Fibroblast of lung (primary cell): ENCODE data around the gene RNF113B. TPM values are rescaled to one million over a fixed set of nuclear protein-coding genes. Genes with fewer than 3 reads are reported as not detected.

Experiments
- DNase-seq, 2 donors: peaks; one replicate each; pipeline versions ENCODE4 v3.0.0 to v3.0.0-alpha.2; 2010; ENCODE audit warnings: low read depth in 2 of 2
- H2AFZ ChIP-seq: 2 replicates; pipeline ENCODE4 v1.5.1; 2012; ENCODE audit warnings: low read length, control low read depth, inconsistent platforms
- H3K27ac ChIP-seq: 2 replicates; pipeline ENCODE4 v1.5.1; 2011; ENCODE audit warnings: low read length, control low read depth; ENCODE audit not compliant: insufficient read depth
- H3K27me3 ChIP-seq: 2 replicates; pipeline ENCODE4 v1.5.1; 2011; ENCODE audit warnings: mild to moderate bottlenecking, low read length; ENCODE audit not compliant: control insufficient read depth, insufficient read depth
- H3K36me3 ChIP-seq: 2 replicates; pipeline ENCODE4 v1.5.1; 2011; ENCODE audit warnings: low read length; ENCODE audit not compliant: control insufficient read depth, insufficient read depth
- H3K4me1 ChIP-seq: 2 replicates; pipeline ENCODE4 v1.5.1; 2011; ENCODE audit warnings: low read length; ENCODE audit not compliant: control insufficient read depth, insufficient read depth; ENCODE audit errors: extremely low read depth
- H3K4me2 ChIP-seq: 2 replicates; pipeline ENCODE4 v1.5.1; 2011; ENCODE audit warnings: low read length, control low read depth; ENCODE audit not compliant: insufficient read depth; ENCODE audit errors: extremely low read depth
- H3K4me3 ChIP-seq, 4 experiments: fragments of 200-600 bp in 1 of 4; sonication (generic) in 1 of 4; replicated peaks in 1 of 4; 2 replicates each; pipeline ENCODE4 v1.5.1; 2011 to 2016; ENCODE audit warnings: low read length in 4 of 4, low read depth in 3 of 4, mild to moderate bottlenecking in 3 of 4, control low read depth in 2 of 4, inconsistent platforms in 1 of 4, mixed read lengths in 1 of 4; ENCODE audit not compliant: insufficient read depth in 1 of 4; ENCODE audit errors: control extremely low read depth in 1 of 4
- H3K79me2 ChIP-seq: 2 replicates; pipeline ENCODE4 v1.5.1; 2012; ENCODE audit warnings: mild to moderate bottlenecking, low read length, inconsistent platforms; ENCODE audit not compliant: control insufficient read depth, insufficient read depth
- H3K9ac ChIP-seq: 2 replicates; pipeline ENCODE4 v1.5.1; 2011; ENCODE audit warnings: mild to moderate bottlenecking, low read length, control low read depth; ENCODE audit not compliant: insufficient read depth
- H3K9me3 ChIP-seq: 2 replicates; pipeline ENCODE4 v1.5.1; 2012; ENCODE audit warnings: low read depth, low read length; ENCODE audit not compliant: control insufficient read depth, insufficient read depth
- H4K20me1 ChIP-seq: 2 replicates; pipeline ENCODE4 v1.5.1; 2011; ENCODE audit warnings: low read length; ENCODE audit not compliant: control insufficient read depth, insufficient read depth; ENCODE audit errors: extremely low read depth
- CTCF ChIP-seq, 2 donors: IDR thresholded peaks in 1 of 2; conservative IDR thresholded peaks in 1 of 2; 1 replicate in 1 of 2; 2 replicates in 1 of 2; pipeline ENCODE4 v1.5.1; 2011 to 2012; ENCODE audit warnings: low read length in 2 of 2, control low read depth in 1 of 2, inconsistent platforms in 1 of 2, low read depth in 1 of 2, mild to moderate bottlenecking in 1 of 2
- EZH2 ChIP-seq: IDR thresholded peaks from 2 replicates; pipeline ENCODE4 v1.5.1; 2012; ENCODE audit warnings: low read length, control low read depth, mild to moderate bottlenecking; ENCODE audit errors: missing control alignments
- polyA plus RNA-seq, 2 donors: library from polyadenylated mRNA; depleted of rRNA in 1 of 2; stranded (reverse) in 1 of 2; unstranded in 1 of 2; fragments of >200 nt; gene quantifications; 2 replicates each; pipeline ENCODE4 v1.2.1, GENCODE V29; 2011 to 2012; ENCODE audit warnings: missing spikeins in 1 of 2
- total RNA-seq: library from RNA; depleted of rRNA; stranded (reverse); fragments of >200 nt; gene quantifications from 2 replicates; pipeline ENCODE4 v1.2.1, GENCODE V29; 2014

The RNF113B gene
- total and polyA plus RNA-seq, 2 donors (not counting 1 experiment from before 2014, with no cell fraction given), result not detected

DNA sequence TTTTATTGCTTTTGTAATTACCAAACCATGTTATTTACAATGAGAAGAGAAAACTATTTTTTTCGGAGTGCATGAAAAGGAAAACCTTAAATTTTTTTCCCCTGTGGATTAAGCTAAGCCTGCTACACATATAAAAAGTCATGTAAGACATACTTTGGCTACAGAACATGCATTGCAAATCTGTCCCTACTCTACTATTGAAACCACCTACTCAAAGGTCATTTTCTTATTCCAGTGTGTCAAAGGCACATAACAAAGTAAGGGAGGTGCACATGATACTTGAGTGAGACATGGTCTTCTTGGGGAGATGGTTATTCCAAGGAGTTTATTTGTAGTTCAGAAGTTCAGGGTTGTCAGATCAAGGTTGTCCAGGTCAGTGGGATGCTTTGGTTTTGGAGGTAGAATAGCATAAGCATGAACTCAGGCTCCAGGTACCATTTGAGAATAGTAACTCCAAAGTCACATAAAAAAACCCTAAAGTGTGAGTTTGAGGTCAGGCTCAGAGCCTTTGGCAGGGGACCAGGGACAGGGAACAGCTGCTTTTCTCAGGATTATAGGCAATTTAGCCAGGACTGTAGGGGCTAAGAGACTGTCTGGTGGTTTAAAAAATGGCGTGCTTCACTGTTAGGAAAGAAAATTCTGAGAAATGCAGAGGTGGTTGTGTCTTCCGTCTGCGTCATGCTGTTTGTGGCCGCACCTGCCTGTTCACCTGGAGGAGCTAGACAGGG lies 18.7 kb downstream of the RNF113B start:
- peak in 1 of 2 donors; percentile 36 for DNase-seq
- Histone ChIP-seq H3K9ac (no peak overlapping the region), H3K27me3 (no peaks in the 10 kb centered on the region), H3K79me2 (peaks cover 85% of the 10 kb centered on the region), H3K9me3 (no peaks in the 10 kb centered on the region), H3K4me1 (peaks cover 14% of the 10 kb centered on the region), H3K36me3 (no peaks in the 10 kb centered on the region), H4K20me1 (no peaks in the 10 kb centered on the region), H3K4me2 (no peak overlapping the region), H2AFZ (no peak overlapping the region), H3K4me3 (no peak overlapping the region), H3K27ac (no peak overlapping the region)
- TF ChIP-seq EZH2, result no peak
- no peak for TF ChIP-seq CTCF (conservative IDR thresholded peaks at IDR 0.05 in 1 of 2, IDR thresholded peaks at IDR 0.05 in 1 of 2; ENCODE audit: low read depth in 1 of 2, low read length in 2 of 2)

DNA sequence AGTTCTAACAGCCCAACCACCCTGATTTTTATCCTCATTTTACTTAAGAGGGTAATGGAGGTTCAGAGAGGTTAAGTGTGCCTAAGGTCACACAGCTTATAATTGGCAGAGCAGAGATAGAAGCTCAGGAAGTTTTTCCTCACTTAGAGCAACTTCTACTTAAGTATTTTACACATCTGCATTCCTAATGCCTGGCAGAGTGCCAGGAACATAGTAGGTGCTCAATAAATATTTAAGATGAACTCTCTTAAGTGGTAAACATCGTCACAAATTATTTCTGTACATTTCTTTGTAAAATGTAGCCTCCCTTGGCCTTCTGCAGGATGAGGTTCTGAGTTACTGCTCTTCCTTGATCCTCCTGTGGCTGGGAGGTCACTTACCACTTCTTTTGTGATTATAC lies 19.5 kb downstream of the RNF113B start:
- no peak overlapping the region for H3K4me2 ChIP-seq
- no peak for DNase-seq
- no peak overlapping the region for H3K27ac ChIP-seq
- peaks cover 84% of the 10 kb centered on the region for H3K79me2 ChIP-seq
- H3K4me1 ChIP-seq, result peaks cover 14% of the 10 kb centered on the region
- H3K9ac ChIP-seq, result no peak overlapping the region
- H3K4me3 ChIP-seq, result no peak overlapping the region
- H3K27me3 ChIP-seq, result no peaks in the 10 kb centered on the region
- no peak overlapping the region for H2AFZ ChIP-seq
- TF ChIP-seq EZH2 (no peak), CTCF (conservative IDR thresholded peaks at IDR 0.05 in 1 of 2, IDR thresholded peaks at IDR 0.05 in 1 of 2; ENCODE audit: low read depth in 1 of 2, low read length in 2 of 2) (no peak)
- H3K9me3 ChIP-seq, result no peaks in the 10 kb centered on the region
- H4K20me1 ChIP-seq, result no peaks in the 10 kb centered on the region
- H3K36me3 ChIP-seq, result no peaks in the 10 kb centered on the region

GRCh38 chr13:98157188-98157587 lies 19.9 kb downstream of the RNF113B start:
- H3K9ac ChIP-seq, result no peak overlapping the region
- no peak overlapping the region for H2AFZ ChIP-seq
- no peaks in the 10 kb centered on the region for H4K20me1 ChIP-seq
- TF ChIP-seq CTCF (conservative IDR thresholded peaks at IDR 0.05 in 1 of 2, IDR thresholded peaks at IDR 0.05 in 1 of 2; ENCODE audit: low read depth in 1 of 2, low read length in 2 of 2) (no peak), EZH2 (no peak)
- H3K79me2 ChIP-seq, result peaks cover 84% of the 10 kb centered on the region
- no peak overlapping the region for H3K4me2 ChIP-seq
- H3K27ac ChIP-seq, result no peak overlapping the region
- H3K4me1 ChIP-seq, result peaks cover 14% of the 10 kb centered on the region
- no peak overlapping the region for H3K4me3 ChIP-seq
- DNase-seq, result no peak
- no peaks in the 10 kb centered on the region for H3K27me3 ChIP-seq
- no peaks in the 10 kb centered on the region for H3K9me3 ChIP-seq
- no peaks in the 10 kb centered on the region for H3K36me3 ChIP-seq
